COR-L47 (cell line): ENCODE measurements around the gene LAMTOR3.

Experiments
- DNase-seq: peaks from one replicate; lab custom pipeline; 2025; lab: John Stamatoyannopoulos, UW

Gene LAMTOR3

DNA sequence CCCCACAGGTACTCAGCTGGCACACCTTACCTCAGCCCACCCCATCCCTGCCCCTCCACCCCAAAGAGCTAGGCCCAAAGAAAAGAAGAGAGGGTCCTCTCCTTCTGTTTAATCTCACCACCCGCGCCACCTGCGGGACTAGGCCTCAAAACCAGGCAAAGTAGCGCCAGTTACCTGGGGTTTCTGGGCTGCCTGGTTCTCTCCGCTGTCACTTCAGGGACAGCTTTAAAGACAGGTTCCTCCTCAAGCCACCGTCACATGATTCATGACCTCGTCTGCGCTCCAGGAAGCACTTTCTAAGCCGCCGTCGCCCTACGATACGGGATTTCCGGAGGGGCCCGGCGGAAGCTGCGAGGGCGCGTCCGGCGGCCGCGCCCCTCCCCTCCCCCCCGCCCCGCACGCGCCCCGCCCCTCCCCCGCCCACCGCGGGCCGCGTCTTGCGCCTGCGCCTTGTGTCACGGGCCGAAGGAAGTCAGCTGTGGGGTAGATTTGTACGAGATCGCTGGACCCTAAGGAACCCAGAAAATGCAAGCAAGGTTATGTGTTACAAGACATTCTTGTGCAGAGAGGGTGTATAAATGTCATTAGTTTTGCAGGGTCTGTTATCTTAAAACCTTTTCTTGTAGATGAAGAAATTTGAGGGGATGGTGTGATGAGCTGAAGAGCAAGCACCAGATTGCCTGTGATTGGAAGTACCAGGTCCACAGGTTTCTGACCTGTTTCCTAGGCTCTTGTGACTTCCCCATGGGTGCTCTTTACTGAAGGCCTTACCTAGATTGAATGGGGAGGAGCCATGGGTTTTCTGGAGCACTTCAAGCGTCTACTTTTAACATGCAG lies at the start of gene LAMTOR3:
TSS of gene LAMTOR3 (minus strand) at position 267 of the 837 bp plus-strand sequence. CDS start 464 bp downstream, outside the sequence.
- DNase-seq, result peak; percentile 90

GRCh38 chr4:99938243-99938753 lies 44.1 kb upstream of the LAMTOR3 start:
- no peak for DNase-seq

- no peak for DNase-seq
Measured at GRCh38 chr4:99934891-99935290, 40.7 kb upstream of the LAMTOR3 start.

GRCh38 chr4:99927566-99927965 lies 33.3 kb upstream of the LAMTOR3 start:
- DNase-seq, result no peak

- DNase-seq, result no peak
Measured at GRCh38 chr4:99921174-99921573, 26.9 kb upstream of the LAMTOR3 start.

GRCh38 chr4:99918656-99919055 lies 24.4 kb upstream of the LAMTOR3 start:
- no peak for DNase-seq

GRCh38 chr4:99917575-99917974 lies 23.3 kb upstream of the LAMTOR3 start:
- DNase-seq, result no peak

DNA sequence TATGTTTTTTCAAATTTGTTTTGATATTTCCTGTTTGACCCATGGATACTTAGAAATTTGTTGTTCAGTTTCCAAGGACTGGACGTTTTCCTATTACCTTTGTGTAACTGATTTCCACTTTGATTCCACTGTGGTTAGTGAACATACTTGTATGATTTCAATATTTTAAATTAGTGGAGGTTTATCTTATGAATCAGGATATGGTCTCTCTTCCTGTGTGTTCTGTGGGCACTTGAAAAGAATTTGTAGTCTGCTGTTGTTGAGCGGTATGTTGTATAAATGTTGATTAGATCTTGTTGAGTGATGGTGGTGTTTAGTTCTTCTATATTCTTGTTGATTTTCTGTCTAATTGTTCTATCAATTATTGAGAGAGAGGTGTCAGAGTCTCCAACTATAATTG lies 21.2 kb upstream of the LAMTOR3 start:
- DNase-seq, result no peak

DNA sequence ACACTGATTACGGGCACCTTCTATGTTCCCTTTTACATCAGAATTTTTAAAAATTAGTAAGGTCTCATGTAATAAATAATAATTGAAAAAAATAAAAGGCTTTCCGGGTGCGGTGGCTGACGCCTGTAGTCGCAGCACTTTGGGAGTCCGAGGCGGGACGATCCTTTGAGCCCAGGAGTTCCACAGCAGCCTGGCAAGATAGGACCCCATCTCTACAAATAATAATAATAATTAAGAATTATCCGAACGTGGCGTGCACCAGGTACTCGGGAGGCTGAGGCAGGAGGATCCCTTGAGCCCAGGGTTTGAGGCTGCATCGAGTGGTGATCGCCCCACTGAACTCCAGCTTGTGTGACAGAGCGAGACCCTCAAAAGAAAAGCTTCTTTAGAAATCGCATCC lies 771 bp upstream of the LAMTOR3 start:
- no peak for DNase-seq

DNA sequence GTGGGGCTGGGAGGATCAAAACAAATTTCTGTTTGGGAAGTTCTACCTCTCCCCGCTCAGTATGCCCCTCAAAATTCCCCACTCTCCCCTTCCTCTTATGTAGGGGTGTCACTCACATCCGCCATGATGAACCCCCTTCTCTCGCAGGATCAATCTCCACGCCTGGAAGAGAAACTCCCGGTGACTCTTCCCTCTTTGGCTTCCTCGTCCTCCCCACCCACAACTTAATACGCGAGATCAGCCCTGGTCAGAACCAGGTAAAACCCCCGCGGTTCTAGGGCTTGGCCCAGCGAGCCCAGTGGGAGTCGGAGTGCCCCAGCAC lies 427 bp downstream of the LAMTOR3 start:
- DNase-seq, result no peak

DNA sequence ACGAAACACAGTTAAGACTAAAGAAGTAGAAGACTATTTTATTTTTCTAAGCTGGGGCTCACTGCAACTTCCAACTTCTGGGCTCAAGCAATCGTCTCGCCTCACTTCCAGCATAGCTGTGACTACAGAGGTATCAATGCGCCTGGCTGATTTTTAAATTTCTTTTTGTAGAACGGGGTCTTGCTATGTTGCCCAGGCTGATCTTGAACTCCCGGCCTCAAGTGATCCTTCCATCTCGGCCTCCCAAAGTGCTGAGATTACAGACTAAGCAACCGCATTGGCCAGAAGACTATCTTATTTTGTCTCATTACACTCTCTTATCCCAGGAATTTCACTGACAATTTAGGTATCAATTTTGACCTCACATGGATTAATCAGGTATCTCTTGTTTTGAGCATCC lies 1.2 kb downstream of the LAMTOR3 start:
- no peak for DNase-seq

DNA sequence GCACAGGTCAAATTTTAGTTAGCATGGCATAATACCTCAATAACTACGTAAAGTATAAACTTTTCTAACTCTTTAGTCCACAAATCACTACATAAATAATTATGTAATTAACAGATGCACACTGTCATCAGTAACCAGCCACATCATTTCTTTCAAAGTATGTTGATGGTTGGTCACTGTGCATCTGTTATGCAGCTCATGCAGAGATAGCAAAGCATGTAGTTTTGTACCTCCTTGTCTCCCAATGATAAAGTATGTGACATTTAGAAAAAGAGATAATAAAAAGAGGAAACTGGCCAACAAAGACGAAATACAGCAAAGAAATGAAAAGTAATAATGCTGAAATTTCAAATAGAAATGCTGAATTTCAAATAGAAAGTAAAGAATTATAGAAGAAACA lies 2.9 kb downstream of the LAMTOR3 start:
- DNase-seq, result no peak

- no peak for DNase-seq
Measured at GRCh38 chr4:99887837-99888236, 6.4 kb downstream of the LAMTOR3 start.

DNA sequence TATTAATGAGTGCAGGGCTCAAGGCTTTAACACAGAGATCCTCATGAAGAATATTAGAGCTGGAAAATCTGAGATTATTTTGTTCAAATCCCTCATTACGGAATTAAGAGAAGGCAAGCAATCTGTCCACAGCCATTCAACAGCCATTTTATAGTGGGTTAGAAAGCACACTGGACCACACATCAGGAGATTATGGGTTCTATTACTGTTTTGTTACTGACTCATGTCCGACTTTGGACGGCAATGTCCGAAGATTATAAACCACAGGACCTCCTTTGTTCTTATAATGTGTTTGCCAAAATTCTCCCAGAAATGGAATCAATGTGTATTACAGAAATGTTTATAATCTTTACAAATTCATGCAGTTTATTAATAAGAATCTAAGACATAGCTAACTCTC lies 8.1 kb downstream of the LAMTOR3 start:
- DNase-seq, result no peak

DNA sequence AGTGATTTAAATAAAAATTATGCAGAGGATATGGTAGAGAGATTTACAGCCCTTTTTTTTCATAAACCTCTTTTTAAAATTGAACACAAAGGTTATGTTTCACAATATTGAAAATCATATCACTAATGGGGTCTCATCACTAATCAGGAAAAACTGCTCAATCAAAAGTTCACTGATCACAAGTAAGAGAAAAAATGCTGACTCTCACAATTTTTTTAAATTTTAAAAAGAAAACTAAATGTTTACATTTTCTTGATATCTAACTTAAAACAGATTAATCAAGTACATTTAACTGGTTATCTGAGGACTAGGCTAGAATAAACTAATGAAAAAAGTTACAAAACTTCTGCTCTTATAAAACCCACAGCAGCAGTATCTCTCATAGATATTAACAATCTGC lies 8.5 kb downstream of the LAMTOR3 start:
- no peak for DNase-seq

DNA sequence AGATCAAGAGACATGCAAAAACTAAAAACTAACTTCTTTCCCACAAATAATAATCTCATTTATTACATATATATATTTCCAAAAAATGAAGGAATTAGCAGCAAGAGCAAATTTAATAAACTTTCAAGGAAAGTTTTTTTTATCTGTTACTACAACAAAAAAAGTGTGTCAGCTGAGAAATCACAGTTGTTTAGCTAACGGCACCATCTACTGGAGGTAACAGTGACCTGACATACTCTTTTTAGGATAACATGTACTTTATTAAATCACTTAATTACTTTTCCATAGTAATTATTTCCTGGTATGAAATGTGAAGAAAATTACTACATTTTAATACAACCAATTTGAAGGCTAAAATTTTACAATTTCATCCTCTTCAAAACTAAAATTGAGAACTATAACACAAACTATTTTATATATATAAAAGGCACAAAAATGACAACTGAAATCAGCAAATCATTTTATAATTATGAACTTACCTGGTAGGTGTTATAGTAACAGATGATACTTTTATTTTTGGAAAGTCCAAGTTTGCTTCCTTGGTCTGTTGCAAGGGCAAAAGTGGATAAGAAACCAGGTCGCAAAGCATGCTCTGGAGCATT lies 9.1 kb downstream of the LAMTOR3 start:
- DNase-seq, result peak; percentile 48

DNA sequence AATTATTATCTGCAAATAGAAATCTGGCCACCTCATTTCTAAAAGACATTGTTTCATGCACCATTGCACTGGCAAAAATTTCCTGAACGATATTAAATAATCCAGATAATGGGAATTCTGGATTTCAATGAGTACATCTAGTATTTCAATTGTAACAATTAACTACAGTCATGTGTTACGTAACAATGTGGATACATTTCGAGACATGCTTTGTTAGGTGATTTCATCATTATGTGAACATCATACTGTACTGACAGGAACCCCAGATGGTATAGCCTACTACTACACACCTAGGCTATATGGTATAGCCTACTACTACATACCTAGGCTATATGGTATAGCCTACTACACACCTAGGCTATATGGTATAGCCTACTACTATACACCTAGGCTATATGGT lies 14.8 kb downstream of the LAMTOR3 start:
- DNase-seq, result no peak

- DNase-seq, result no peak
Measured at GRCh38 chr4:99878604-99879003, 15.6 kb downstream of the LAMTOR3 start.

- no peak for DNase-seq
Measured at GRCh38 chr4:99876946-99877345, 17.3 kb downstream of the LAMTOR3 start.

- no peak for DNase-seq
Measured at GRCh38 chr4:99875071-99875470, 19.2 kb downstream of the LAMTOR3 start.

- DNase-seq, result no peak
Measured at GRCh38 chr4:99872570-99872969, 21.7 kb downstream of the LAMTOR3 start.

DNA sequence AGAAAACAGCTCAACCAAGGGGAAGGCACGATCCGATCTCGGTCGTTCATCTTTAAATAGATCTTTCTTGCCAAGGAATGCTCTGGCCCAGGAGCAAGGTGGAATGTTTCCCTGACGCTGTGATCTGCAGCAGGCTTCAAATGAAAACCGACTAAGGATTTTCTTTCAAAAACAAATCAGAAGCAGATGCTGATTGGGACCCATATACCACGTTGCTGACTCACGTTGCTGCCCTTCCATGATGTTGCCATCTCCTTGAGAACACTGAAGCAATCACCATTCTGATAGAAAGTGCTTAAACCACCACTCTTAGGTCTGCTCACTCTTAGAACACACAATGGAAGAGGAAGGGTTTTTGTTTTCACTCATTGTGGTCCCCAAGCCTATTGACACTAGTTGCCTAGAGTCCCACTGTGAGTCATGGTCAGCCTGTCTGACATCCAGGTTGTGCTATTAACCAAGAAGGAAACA lies 26.1 kb downstream of the LAMTOR3 start:
- DNase-seq, result no peak

DNA sequence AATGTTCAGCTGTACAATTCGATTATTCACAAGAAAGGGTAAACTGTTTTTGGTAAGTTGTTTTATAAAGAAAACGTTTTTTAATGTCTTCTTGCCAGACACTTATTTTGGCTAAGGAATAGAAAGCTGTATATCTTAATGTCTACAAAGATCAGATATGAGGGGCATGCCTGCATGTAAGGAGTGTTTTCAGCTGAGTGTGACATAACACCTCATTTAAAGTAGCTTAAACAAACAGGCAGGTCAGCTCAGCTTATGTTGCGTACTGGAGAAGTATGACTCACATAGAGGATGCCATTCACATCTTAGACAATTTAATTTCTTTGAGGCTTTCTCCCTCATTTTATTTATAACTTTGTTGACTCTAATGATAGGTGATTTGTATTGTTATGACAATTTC lies 30.4 kb downstream of the LAMTOR3 start:
- no peak for DNase-seq
